ENCODE results near the gene PROZ.

Gene PROZ

DNA sequence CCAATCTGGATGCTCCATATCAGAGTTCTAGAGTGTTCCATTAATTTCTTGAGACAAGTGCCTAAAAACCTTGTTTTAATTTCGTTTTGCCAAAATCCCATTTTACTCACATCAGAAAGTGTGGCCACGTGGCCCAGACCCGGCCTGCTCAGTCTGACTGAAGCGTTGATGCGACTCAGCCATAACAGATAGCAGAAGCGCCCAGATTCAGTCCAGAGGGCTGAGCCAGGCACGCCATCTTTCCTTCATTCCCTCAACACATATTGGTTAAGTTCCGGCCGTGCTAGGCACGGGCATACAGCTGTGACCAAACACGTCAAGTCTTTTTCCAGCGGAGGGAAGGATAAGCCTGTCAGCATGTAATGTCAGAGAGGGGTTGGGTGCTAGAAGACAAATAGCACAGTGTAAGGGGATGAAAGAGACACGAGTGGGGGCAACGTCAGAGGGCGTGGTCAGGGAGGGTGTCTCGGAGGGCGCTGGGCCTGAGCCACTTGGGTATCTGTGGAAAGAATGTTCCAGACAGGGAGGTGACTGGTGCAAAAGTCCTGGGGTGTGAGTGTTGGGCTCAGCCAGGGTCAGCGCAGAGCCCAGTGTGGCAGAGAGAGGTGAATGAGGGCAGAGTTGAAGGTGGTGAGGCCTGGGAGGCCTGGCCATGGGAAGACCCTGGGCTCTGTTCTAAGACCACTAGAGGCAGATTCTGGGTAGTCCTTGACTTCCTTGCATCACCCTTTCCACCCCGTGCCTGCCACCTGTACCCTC, 32.8 kb upstream of the PROZ start:
- Histone ChIP-seq H3K9me3 (no peaks in the 10 kb centered on the region), H4K20me1 (no peaks in the 10 kb centered on the region), H3K4me1 (no peaks in the 10 kb centered on the region), H3K4me2 (no peak overlapping the region), H3K9ac (no peak overlapping the region), H3K36me3 (no peaks in the 10 kb centered on the region), H3K27ac (no peak overlapping the region), H3K4me3 (no peak overlapping the region), H3K27me3 (no peaks in the 10 kb centered on the region)
- no peak for TF ChIP-seq Cebpa-rat (IDR thresholded peaks at IDR 0.05)

DNA sequence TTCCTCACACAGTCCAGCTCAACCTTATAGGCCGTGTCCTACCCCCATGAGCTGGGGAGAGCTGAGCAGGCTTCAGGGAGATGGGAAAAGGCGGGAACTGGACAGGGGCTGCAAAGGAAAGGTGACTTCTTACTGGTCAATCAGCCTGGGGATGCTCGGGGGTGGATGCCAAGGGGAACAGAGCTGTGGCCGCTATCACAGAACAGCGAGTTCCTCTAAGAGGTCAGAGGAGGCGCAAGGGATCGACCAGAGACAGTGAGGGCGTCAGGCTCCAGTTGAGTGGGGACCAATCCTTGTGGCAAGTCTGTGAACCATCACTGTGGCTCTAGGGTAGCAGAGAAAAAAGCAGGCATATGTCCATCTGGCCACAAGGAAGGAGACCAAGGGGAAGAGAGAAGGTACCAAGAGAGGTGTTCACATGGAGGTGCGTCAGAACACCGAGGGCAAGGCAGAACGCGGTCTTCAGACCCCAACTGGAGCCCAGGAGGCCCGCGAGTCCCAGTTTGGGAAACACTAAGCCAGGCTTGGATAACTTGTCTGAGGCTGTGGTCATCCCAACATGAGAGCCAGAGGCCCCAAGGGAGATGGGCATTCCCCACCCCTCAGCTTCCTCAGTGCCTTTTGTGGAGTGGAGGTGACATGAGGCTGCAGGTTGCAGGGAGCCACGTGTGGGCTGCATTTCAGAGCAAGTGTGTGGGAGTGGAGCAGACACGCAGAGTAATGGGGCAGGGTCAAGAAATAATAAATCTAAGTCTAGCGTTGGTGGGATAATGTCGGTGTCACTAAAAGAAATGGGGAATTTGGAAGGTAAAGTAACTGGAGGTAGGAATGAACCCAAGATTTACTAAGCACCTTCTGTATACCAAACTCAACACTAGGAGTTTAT, 31.9 kb upstream of the PROZ start:
- H3K4me3 ChIP-seq, result no peak overlapping the region
- H3K27me3 ChIP-seq, result no peaks in the 10 kb centered on the region
- no peak overlapping the region for H3K9ac ChIP-seq
- H4K20me1 ChIP-seq, result no peaks in the 10 kb centered on the region
- H3K36me3 ChIP-seq, result no peaks in the 10 kb centered on the region
- H3K4me1 ChIP-seq, result no peaks in the 10 kb centered on the region
- H3K27ac ChIP-seq, result no peak overlapping the region
- no peaks in the 10 kb centered on the region for H3K9me3 ChIP-seq
- TF ChIP-seq Cebpa-rat (IDR thresholded peaks at IDR 0.05), result no peak
- no peak overlapping the region for H3K4me2 ChIP-seq

DNA sequence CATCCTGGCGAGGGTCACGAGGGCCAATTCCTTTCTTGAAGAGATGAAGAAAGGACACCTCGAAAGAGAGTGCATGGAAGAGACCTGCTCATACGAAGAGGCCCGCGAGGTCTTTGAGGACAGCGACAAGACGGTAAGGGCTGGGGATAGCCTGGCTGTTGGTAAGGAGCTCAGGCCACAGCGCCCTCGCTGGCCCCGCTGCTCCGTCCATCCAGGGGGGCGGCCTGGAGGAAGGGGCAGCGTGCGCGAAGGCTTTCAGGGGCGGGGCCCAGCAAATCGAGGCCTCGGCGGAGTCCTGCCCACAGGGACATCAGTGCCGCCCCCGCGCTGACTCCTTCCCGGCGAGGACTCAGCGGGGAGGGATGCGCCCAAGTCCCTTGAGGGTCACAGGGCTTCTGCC, 29.0 kb upstream of the PROZ start:
- no peaks in the 10 kb centered on the region for H3K36me3 ChIP-seq
- H3K27me3 ChIP-seq, result no peaks in the 10 kb centered on the region
- H4K20me1 ChIP-seq, result no peaks in the 10 kb centered on the region
- H3K4me3 ChIP-seq, result no peak overlapping the region
- H3K4me2 ChIP-seq, result no peak overlapping the region
- no peak for TF ChIP-seq Cebpa-rat (IDR thresholded peaks at IDR 0.05)
- H3K27ac ChIP-seq, result no peak overlapping the region
- no peak overlapping the region for H3K9ac ChIP-seq
- H3K9me3 ChIP-seq, result no peaks in the 10 kb centered on the region
- H3K4me1 ChIP-seq, result no peaks in the 10 kb centered on the region

DNA sequence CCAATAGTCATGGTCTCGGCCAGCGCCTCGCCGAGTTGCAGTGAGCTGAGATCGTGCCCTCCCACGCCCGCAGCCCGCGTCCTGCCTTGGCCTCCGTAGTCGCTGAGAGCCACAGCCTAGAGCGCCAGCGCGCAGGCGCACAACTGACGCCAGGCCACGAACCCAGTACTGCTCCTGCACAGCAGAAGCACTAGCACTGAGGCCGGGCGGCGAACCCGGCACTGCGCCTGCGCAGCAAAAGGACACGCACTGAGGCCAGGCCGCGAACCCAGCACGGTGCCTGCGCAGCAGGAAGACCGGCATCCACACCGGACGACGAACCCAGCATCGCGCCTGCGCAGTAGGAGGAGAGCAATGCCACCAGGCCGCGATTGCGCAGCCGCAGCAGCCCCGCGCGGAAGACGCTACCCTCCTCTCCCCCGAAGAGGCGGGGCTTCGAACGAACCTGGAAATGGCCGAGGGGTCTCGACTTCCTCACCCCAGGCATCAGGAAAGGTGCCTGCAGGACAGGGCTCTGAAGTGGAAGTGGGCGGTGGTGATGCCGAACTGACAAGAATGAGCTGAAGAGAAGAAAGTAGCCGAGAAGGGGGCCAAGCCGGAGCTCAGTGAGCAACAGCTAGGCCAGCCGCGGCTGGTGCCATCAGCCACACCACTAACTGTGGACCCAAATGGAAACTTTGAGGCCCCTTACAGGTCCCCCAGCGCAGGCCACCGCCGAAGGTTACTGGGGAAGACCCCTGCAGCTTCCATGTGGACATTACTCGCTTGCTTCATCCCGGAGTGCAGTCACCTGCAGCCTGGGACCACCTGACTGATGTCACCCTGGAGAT, 28.3 kb upstream of the PROZ start:
- Histone ChIP-seq H3K27ac (no peak overlapping the region), H3K9ac (no peak overlapping the region), H3K4me2 (no peak overlapping the region), H3K4me3 (no peak overlapping the region), H3K36me3 (no peaks in the 10 kb centered on the region), H4K20me1 (no peaks in the 10 kb centered on the region), H3K4me1 (no peaks in the 10 kb centered on the region), H3K9me3 (no peaks in the 10 kb centered on the region), H3K27me3 (no peaks in the 10 kb centered on the region)
- TF ChIP-seq Cebpa-rat (IDR thresholded peaks at IDR 0.05), result no peak

DNA sequence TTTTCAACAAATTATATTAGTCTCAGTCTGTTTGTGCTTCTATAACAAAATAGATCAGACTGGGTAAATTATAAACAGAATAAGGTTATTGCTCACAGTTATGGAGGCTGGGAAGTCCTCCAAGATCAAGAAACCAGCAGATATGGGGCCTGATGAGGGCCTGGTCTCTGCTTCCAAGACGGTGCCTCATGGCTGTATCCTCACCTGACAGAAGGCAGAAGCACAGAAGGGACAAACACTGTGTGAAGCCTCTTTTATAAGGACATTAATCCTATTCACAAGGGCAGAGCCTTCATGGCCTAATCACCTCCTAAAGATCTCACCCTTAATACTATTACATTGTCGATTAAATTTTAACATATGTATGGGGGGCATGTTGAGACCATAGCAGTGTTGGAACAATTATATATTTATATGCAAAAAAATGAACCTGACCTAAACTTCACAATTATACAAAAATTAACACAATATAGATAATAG, 23.1 kb upstream of the PROZ start:
- no peak overlapping the region for H3K27ac ChIP-seq
- no peaks in the 10 kb centered on the region for H3K4me1 ChIP-seq
- H3K9me3 ChIP-seq, result no peaks in the 10 kb centered on the region
- H4K20me1 ChIP-seq, result no peaks in the 10 kb centered on the region
- no peaks in the 10 kb centered on the region for H3K36me3 ChIP-seq
- no peak overlapping the region for H3K9ac ChIP-seq
- H3K4me3 ChIP-seq, result no peak overlapping the region
- TF ChIP-seq Cebpa-rat (IDR thresholded peaks at IDR 0.05), result no peak
- no peaks in the 10 kb centered on the region for H3K27me3 ChIP-seq
- no peak overlapping the region for H3K4me2 ChIP-seq

DNA sequence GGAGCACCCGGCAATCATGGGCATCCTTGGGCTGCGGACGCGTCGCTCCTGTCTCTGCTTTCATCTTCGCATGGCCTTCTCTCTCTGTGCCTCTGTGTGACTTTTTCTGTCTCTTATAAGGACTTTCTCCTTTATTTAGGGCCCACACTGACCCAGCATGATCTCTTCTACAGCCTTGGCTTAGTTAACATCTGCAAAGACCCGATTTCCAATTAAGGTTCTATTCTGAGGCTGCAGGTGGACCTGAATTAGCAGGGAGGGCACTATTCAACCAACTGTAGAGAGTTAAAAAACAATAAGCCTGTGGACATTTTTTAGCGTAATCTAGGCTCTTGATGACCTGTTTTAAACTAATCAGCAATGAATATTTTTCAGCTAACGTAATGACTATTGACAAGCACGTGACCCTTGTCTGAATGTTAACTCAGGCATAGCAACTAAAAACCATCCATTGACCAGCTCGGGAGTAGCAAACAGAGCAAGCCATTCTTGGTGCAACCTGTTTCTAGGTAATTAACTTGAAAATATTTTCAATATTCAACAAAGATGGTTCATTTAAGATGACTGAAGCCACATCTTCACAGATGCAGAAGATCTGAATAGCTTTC, 20.7 kb upstream of the PROZ start:
- Histone ChIP-seq H3K4me2 (no peak overlapping the region), H3K4me3 (no peak overlapping the region), H3K27ac (no peak overlapping the region), H3K27me3 (no peaks in the 10 kb centered on the region), H3K9ac (no peak overlapping the region), H3K9me3 (no peaks in the 10 kb centered on the region), H3K36me3 (no peaks in the 10 kb centered on the region), H4K20me1 (no peaks in the 10 kb centered on the region), H3K4me1 (no peaks in the 10 kb centered on the region)
- TF ChIP-seq Cebpa-rat (IDR thresholded peaks at IDR 0.05), result no peak

DNA sequence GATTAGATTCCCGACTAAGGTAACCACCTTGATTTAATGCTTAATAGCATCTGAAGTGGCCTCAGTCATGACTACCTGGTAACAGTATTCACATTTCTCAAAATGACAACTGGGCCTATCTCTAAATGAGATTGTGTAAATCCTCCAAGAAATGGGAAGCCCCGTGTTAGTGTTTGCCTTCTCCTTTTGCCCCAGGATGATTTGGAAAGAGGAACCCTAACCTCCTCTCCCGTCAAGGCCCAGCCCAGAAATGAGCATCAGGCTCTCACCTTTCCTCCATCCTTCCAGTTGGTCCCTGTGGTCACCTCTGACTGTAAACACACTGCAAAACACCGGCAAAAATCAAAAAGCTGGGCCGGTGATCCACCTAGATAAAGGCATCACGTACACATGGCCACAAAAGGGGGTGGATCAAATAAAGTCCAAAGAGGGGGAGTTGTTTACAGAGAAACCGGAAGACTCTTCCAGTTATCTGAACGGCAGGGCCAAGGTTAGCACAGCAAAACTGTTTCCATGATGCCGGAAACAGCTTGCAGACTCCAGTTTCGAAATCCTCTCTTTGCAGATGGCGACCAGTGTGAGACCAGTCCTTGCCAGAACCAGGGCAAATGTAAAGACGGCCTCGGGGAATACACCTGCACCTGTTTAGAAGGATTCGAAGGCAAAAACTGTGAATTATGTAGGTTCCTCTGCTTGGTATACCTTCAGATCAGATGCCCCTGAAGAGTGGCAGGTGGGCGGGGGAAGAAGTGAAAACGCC, 19.5 kb upstream of the PROZ start:
- Histone ChIP-seq H3K4me3 (no peak overlapping the region), H3K4me2 (no peak overlapping the region), H3K27ac (no peak overlapping the region), H4K20me1 (no peaks in the 10 kb centered on the region), H3K9ac (no peak overlapping the region), H3K36me3 (no peaks in the 10 kb centered on the region), H3K4me1 (no peaks in the 10 kb centered on the region), H3K9me3 (no peaks in the 10 kb centered on the region), H3K27me3 (no peaks in the 10 kb centered on the region)
- no peak for TF ChIP-seq Cebpa-rat (IDR thresholded peaks at IDR 0.05)

DNA sequence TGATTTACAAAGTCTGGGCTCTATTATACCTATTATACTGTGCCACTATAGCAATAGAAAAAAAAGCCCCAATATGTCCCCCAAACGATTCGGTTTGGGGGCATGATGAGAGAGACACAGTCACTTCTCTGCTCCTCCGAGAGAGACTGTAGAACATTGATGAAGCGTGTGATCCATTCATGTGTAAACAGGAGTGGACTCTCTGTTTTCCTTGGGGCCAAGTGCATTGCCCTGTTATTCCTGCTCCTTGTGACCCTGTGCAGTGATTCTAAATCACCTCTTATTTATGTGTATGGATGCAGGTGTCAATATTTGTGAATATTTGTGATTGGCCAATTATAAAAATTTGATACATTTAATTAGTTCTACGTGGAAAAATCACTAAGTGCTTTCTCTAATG, 18.9 kb upstream of the PROZ start:
- no peaks in the 10 kb centered on the region for H3K36me3 ChIP-seq
- H3K27ac ChIP-seq, result no peak overlapping the region
- no peaks in the 10 kb centered on the region for H3K9me3 ChIP-seq
- no peaks in the 10 kb centered on the region for H4K20me1 ChIP-seq
- no peak for TF ChIP-seq Cebpa-rat (IDR thresholded peaks at IDR 0.05)
- no peak overlapping the region for H3K9ac ChIP-seq
- H3K4me3 ChIP-seq, result no peak overlapping the region
- no peaks in the 10 kb centered on the region for H3K27me3 ChIP-seq
- no peak overlapping the region for H3K4me2 ChIP-seq
- H3K4me1 ChIP-seq, result no peaks in the 10 kb centered on the region

Measured in BLaER1 (cell line).